HepG2 (cell line): ENCODE measurements around the gene IL17C. TPM values are rescaled to one million over a fixed set of nuclear protein-coding genes. Genes with fewer than 3 reads are reported as not detected.

Experiments
- ATAC-seq: fragments of 200-7000 bp; cut with Tn5 transposase; 3 replicates; pipeline ENCODE4 v1.9.1; 2020; ENCODE audit warnings: mild to moderate bottlenecking, moderate library complexity
- BruUV-seq: library from RNA; stranded (reverse); fragments of 400-500 nt; replicated peaks from 2 replicates; lab custom pipeline; 2021; lab: Mats Ljungman, UMichigan
- CTCF ChIA-PET: fragments of 300-600 bp; formaldehyde crosslinking; extraction: SDS; loops from one replicate; lab custom pipeline; 2021; ENCODE audit warnings: low total read pairs, inconsistent platforms, low intra/inter-chr PET ratio; lab: Yijun Ruan, JAX
- POLR2A ChIA-PET: fragments of 350-600 bp; sonication (Branson Sonifier 250); formaldehyde crosslinking; loops from one replicate; lab custom pipeline; 2020; ENCODE audit warnings: antibody characterized with exemption, inconsistent platforms; lab: Yijun Ruan, JAX
- DNase-seq: peaks from one replicate; pipeline ENCODE4 v3.0.0-alpha.2; 2015; ENCODE audit warnings: low spot score
- FAIRE-seq: peaks from 3 replicates; lab custom pipeline; 2011; peaks lifted over from hg19 to GRCh38; lab: Jason Lieb, UNC
- H2AFZ ChIP-seq: one replicate; pipeline ENCODE4 v1.6.1; 2011; ENCODE audit warnings: low read length, inconsistent platforms
- H3K27ac ChIP-seq: fragments of 300-600 bp; 3 replicates; pipeline ENCODE4 v1.8.0; 2011; ENCODE audit warnings: mixed run types, mild to moderate bottlenecking, mixed read lengths, low read length, inconsistent platforms; ENCODE audit not compliant: insufficient read depth; ENCODE audit errors: extremely low read length
- H3K27me3 ChIP-seq, 2 experiments: fragments of 200-600 bp in 1 of 2; 2 replicates in 1 of 2; 3 replicates in 1 of 2; pipeline versions ENCODE4 v1.6.0 to v1.8.0; 2011; ENCODE audit warnings: low read length in 2 of 2, mild to moderate bottlenecking in 2 of 2, moderate library complexity in 2 of 2, inconsistent platforms in 1 of 2; ENCODE audit not compliant: insufficient read depth in 2 of 2, control insufficient read depth in 1 of 2
- H3K36me3 ChIP-seq, 2 experiments: fragments of 200-600 bp in 1 of 2; replicated peaks in 1 of 2; 2 replicates in 1 of 2; 3 replicates in 1 of 2; pipeline versions ENCODE4 v1.5.1 to v1.8.0; 2011; ENCODE audit warnings: low read length in 2 of 2, inconsistent platforms in 1 of 2; ENCODE audit not compliant: insufficient read depth in 2 of 2, control insufficient read depth in 1 of 2
- H3K4me1 ChIP-seq: 2 replicates; pipeline ENCODE4 v1.5.1; 2012; ENCODE audit warnings: low read length, inconsistent platforms; ENCODE audit not compliant: insufficient read depth
- H3K4me2 ChIP-seq: 2 replicates; pipeline ENCODE4 v1.6.0; 2011; ENCODE audit warnings: low read depth, low read length, inconsistent platforms
- H3K4me3 ChIP-seq, 3 experiments: fragments of 200-600 bp in 1 of 3; sonication (generic), shearing (Covaris generic) in 1 of 3; replicated peaks in 1 of 3; 2 replicates each; pipeline ENCODE4 v1.5.1; 2011 to 2016; ENCODE audit warnings: low read length in 3 of 3, inconsistent platforms in 2 of 3, low read depth in 2 of 3, mild to moderate bottlenecking in 2 of 3, control low read depth in 1 of 3, mixed read lengths in 1 of 3; ENCODE audit not compliant: insufficient read depth in 1 of 3
- H3K79me2 ChIP-seq: one replicate; pipeline ENCODE4 v1.6.1; 2011; ENCODE audit warnings: low read length, inconsistent platforms; ENCODE audit not compliant: insufficient read depth
- H3K9ac ChIP-seq: 2 replicates; pipeline ENCODE4 v1.6.0; 2011; ENCODE audit warnings: mild to moderate bottlenecking, low read depth, low read length, inconsistent platforms; ENCODE audit not compliant: insufficient read depth
- H3K9me3 ChIP-seq: 2 replicates; pipeline ENCODE4 v1.5.1; 2012; ENCODE audit warnings: mild to moderate bottlenecking, low read length
- H4K20me1 ChIP-seq: 2 replicates; pipeline ENCODE4 v1.6.0; 2011; ENCODE audit warnings: inconsistent platforms, mild to moderate bottlenecking, low read length, moderate library complexity; ENCODE audit not compliant: insufficient read depth
- CEBPB ChIP-seq: IDR thresholded peaks from 2 replicates; pipeline ENCODE4 v1.6.1; 2011; ENCODE audit warnings: low read depth, low read length, improper control_type of control experiment, borderline replicate concordance
- CEBPG ChIP-seq: IDR thresholded peaks from 2 replicates; pipeline ENCODE4 v1.6.1; 2016
- FOXO4 ChIP-seq: sonication (generic); formaldehyde crosslinking; conservative IDR thresholded peaks from 2 replicates; pipeline ENCODE4 v1.8.1; 2023; ENCODE audit warnings: missing genetic modification reagents
- GLI4 ChIP-seq: sonication (generic); formaldehyde crosslinking; IDR thresholded peaks from 2 replicates; pipeline ENCODE4 v1.5.1; 2020; ENCODE audit warnings: missing genetic modification reagents, mild to moderate bottlenecking, moderate library complexity, borderline replicate concordance
- MTA1 ChIP-seq: sonication (generic); formaldehyde crosslinking; IDR thresholded peaks from 2 replicates; pipeline ENCODE4 v1.4.0; 2020; ENCODE audit warnings: missing genetic modification reagents, mild to moderate bottlenecking, borderline replicate concordance
- RFX3 ChIP-seq: IDR thresholded peaks from 2 replicates; pipeline ENCODE4 v1.6.1; 2016; ENCODE audit warnings: missing biosample characterization, missing genetic modification reagents
- ZBTB2 ChIP-seq: sonication (generic); formaldehyde crosslinking; IDR thresholded peaks from 2 replicates; pipeline ENCODE4 v1.8.0; 2022; ENCODE audit warnings: low read depth, missing genetic modification reagents
- ZFP62 ChIP-seq: sonication (generic); formaldehyde crosslinking; IDR thresholded peaks from 2 replicates; pipeline ENCODE4 v1.4.0; 2020; ENCODE audit warnings: missing genetic modification reagents
- ZNF256 ChIP-seq: sonication (generic); formaldehyde crosslinking; conservative IDR thresholded peaks from 2 replicates; pipeline ENCODE4 v1.4.0; 2020; ENCODE audit warnings: missing genetic modification reagents
- ZNF468 ChIP-seq: sonication (generic); formaldehyde crosslinking; IDR thresholded peaks from 2 replicates; pipeline ENCODE4 v1.8.0; 2022; ENCODE audit warnings: mild to moderate bottlenecking, moderate library complexity, missing genetic modification reagents
- ZNF770 ChIP-seq: sonication (generic); formaldehyde crosslinking; IDR thresholded peaks from 2 replicates; pipeline ENCODE4 v1.5.0; 2020; ENCODE audit warnings: mild to moderate bottlenecking, missing genetic modification reagents
- ZZZ3 ChIP-seq: sonication (generic); formaldehyde crosslinking; IDR thresholded peaks from 2 replicates; pipeline ENCODE4 v1.4.0; 2020; ENCODE audit warnings: missing genetic modification reagents, mild to moderate bottlenecking, borderline replicate concordance
- WGBS: methylation state at CpG from one replicate; pipeline ENCODE4 v1.1.6; 2017; ENCODE audit warnings: low lambda C conversion rate; 5-methylcytosine and 5-hydroxymethylcytosine counted together
- in situ Hi-C: cut with HindIII; loops from 2 replicates; pipeline ENCODE4 v1.10.0; 2017; ENCODE audit warnings: low pct_unique_long_range_greater_than_20kb; ENCODE audit not compliant: extremely low pct_ligation_motif_present
- intact Hi-C: fragments of 100-400 bp; cut with micrococcal nuclease; formaldehyde crosslinking; loops from one replicate; pipeline ENCODE4 v1.10.0; 2022; ENCODE audit not compliant: unreplicated experiment
- polyA plus RNA-seq, 8 experiments: library from polyadenylated mRNA; depleted of rRNA in 3 of 8; stranded (reverse) in 7 of 8; unstranded in 1 of 8; fragments of >200 nt; fragmentation: Illumina TruSeq in 4 of 8; extraction: Trizol in 4 of 8; gene quantifications; 2 replicates each; pipeline versions ENCODE4 v1.2.1 to v1.2.3, GENCODE V29; 2011 to 2016; ENCODE audit warnings: low read depth in 4 of 8, missing spikeins in 1 of 8, mixed read lengths in 1 of 8; ENCODE audit not compliant: insufficient read depth in 1 of 8
- total RNA-seq, 5 experiments: library from RNA; depleted of rRNA; stranded (reverse); fragments of >200 nt; fragmentation: Illumina TruSeq; extraction: Trizol; gene quantifications; 2 replicates each; pipeline ENCODE4 v1.2.3, GENCODE V29; 2016; ENCODE audit warnings: low read depth in 1 of 5

Gene IL17C
- total and polyA plus RNA-seq, 2 of the 13 experiments (the other 11 are each of a cell fraction or from before 2014, with no cell fraction given), result not detected

- ATAC-seq (no peak), FAIRE-seq (no peak), DNase-seq (no peak)
- H2AFZ ChIP-seq, result no peak overlapping the region
- ChIA-PET CTCF (no interaction called here), POLR2A (no interaction called here)
- 92% methylated on average over 25 of the region's 25 CpGs for WGBS
- H3K4me1 ChIP-seq, result peaks cover 43% of the 10 kb centered on the region
- peaks cover 3% of the 10 kb centered on the region for H4K20me1 ChIP-seq
- no peaks in the 10 kb centered on the region for H3K9me3 ChIP-seq
- no peak overlapping the region for H3K27ac ChIP-seq
- peaks cover 32 to 54% of the 10 kb centered on the region in 2 experiments for H3K36me3 ChIP-seq
- no peak overlapping the region for H3K9ac ChIP-seq
- TF ChIP-seq ZNF770 (CRISPR knock-in tag) (peak; percentile 47; the same call in 1 of the 2 replicates), ZZZ3 (CRISPR knock-in tag) (no peak), RFX3 (CRISPR knock-in tag) (no peak), CEBPG (CRISPR knock-in tag) (peak; percentile 86), CEBPB (peak; percentile 94)
- BruUV-seq, result no TSS peak
- no peak overlapping the region for H3K4me3 ChIP-seq
- in situ Hi-C loops (no loop called here), intact Hi-C loops (loop anchor here (5.0 kb wide), 1 partner anchor 52 kb away; the partner anchor contains the start of gene CYBA)
- peaks cover 10% of the 10 kb centered on the region for H3K79me2 ChIP-seq
- H3K27me3 ChIP-seq, result no peaks in the 10 kb centered on the region
- H3K4me2 ChIP-seq, result no peak overlapping the region
These were observed 38.4 kb upstream of the IL17C start for GRCh38 chr16:88599825-88600538.

GRCh38 chr16:88600539-88600896 lies 37.9 kb upstream of the IL17C start:
- Histone ChIP-seq H3K4me1 (peaks cover 43% of the 10 kb centered on the region), H3K9me3 (no peaks in the 10 kb centered on the region), H3K9ac (no peak overlapping the region), H4K20me1 (peaks cover 3% of the 10 kb centered on the region), H3K79me2 (peaks cover 10% of the 10 kb centered on the region), H3K27me3 (no peaks in the 10 kb centered on the region), H3K4me3 (no peak overlapping the region), H3K27ac (no peak overlapping the region), H3K36me3 (peaks cover 32 to 60% of the 10 kb centered on the region in 2 experiments), H2AFZ (no peak overlapping the region), H3K4me2 (no peak overlapping the region)
- FAIRE-seq (no peak), DNase-seq (no peak), ATAC-seq (no peak)
- no TSS peak for BruUV-seq
- intact Hi-C loops, result no loop called here
- POLR2A ChIA-PET, result no interaction called here
- in situ Hi-C loops, result no loop called here
- WGBS, result 94% methylated on average over 6 of the region's 6 CpGs
- CTCF ChIA-PET, result no interaction called here
- no peak for TF ChIP-seq ZBTB2 (CRISPR knock-in tag)
- TF ChIP-seq ZNF468 (CRISPR knock-in tag), result no peak
- TF ChIP-seq ZFP62 (CRISPR knock-in tag), result no peak
- no peak for TF ChIP-seq GLI4
- no peak for TF ChIP-seq ZNF256 (CRISPR knock-in tag)
- TF ChIP-seq FOXO4 (CRISPR knock-in tag), result 0 out of 2 replicates have a peak, but pooled peaks have one; percentile 66
- TF ChIP-seq MTA1 (CRISPR knock-in tag), result no peak
